ENCODE data around the gene DCD. TPM values are rescaled to one million over a fixed set of nuclear protein-coding genes. Genes with fewer than 3 reads are reported as not detected.

Gene DCD, protein sequence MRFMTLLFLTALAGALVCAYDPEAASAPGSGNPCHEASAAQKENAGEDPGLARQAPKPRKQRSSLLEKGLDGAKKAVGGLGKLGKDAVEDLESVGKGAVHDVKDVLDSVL
- total RNA-seq (2014; rRNA removed; shearing (Covaris generic)): not detected in 2 replicates

GRCh38 chr12:54648265-54648664, at the start of gene DCD:
TSS of gene DCD (minus strand) at chr12:54648365. CDS start at chr12:54648303, 62 bp downstream.

DNA sequence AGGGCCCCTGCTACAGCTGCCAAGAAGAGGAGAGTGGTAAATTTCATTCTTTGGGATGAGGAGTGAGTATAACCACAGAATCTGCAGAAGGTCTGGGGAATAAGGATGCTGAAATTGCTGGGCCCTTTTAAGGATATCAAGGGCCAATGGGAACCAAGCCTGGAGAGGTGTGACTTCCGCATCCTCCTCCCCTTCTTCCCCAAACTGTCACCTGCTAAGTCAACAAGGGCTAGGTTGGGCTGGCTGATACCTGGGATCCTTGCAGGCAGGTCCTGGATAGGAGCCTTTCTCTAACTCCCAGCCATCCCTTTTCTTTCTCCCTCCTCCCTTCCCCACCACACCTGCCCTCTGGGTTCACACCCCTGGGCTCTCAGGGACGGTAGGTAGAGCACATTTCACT, 13.4 kb downstream of the DCD start, which contains the start of gene LACRT:
TSS of gene LACRT (minus strand) at position 101 of the 400 bp plus-strand sequence. CDS start at position 47, 54 bp downstream.

Other genes starting within 250 kb of the DCD start
- gene ITGA5, start 229.1 kb downstream of the DCD start, total RNA-seq (2014; rRNA removed; shearing (Covaris generic)): 93.5 and 94.4 TPM in 2 replicates
- gene GTSF1, start 174.8 kb downstream of the DCD start, total RNA-seq (2014; rRNA removed; shearing (Covaris generic)): 115 and 161 TPM in 2 replicates
- not detected in 2 replicates for gene NCKAP1L, start 150.6 kb downstream of the DCD start, total RNA-seq (2014; rRNA removed; shearing (Covaris generic))
- 0.13 and 0.34 TPM in 2 replicates for gene PDE1B, start 98.8 kb downstream of the DCD start, total RNA-seq (2014; rRNA removed; shearing (Covaris generic))
- not detected in 2 replicates for gene PPP1R1A, start 59.7 kb downstream of the DCD start, total RNA-seq (2014; rRNA removed; shearing (Covaris generic))
- not detected in 2 replicates for gene LACRT, start 13.5 kb downstream of the DCD start, total RNA-seq (2014; rRNA removed; shearing (Covaris generic))
- gene MUCL1, start 206.2 kb upstream of the DCD start, total RNA-seq (2014; rRNA removed; shearing (Covaris generic)): not detected in 2 replicates